Activated CD8-positive, alpha-beta memory T cell treated with anti-CD3 and anti-CD28 coated beads, Interleukin-2, amount 50 U/mL, for 1 hour (primary cell): ENCODE data around the gene CCSER2.
"Not testable (repeated sequence)": the region's sequence is repeated elsewhere in the genome, so short reads cannot be mapped to it uniquely, and the experiment has no call there.

ENCODE experiments used
- DNase-seq: peaks from one replicate; pipeline ENCODE4 v3.0.0-alpha.2; 2020; ENCODE audit errors: extremely low read depth

The CCSER2 gene

GRCh38 chr10:84328418-84329195, at the start of gene CCSER2:
TSS of gene CCSER2 (plus strand) at chr10:84328589. CDS start at chr10:84371053, 42,464 bp downstream.
- DNase-seq = peak; percentile 73

- not testable (repeated sequence) for DNase-seq
Observed at GRCh38 chr10:84279876-84280475, 48.4 kb upstream of the CCSER2 start.

- no peak for DNase-seq
Observed at GRCh38 chr10:84286695-84287094, 41.7 kb upstream of the CCSER2 start.

- no peak for DNase-seq
Observed at GRCh38 chr10:84288151-84288550, 40.2 kb upstream of the CCSER2 start.

GRCh38 chr10:84289521-84290200, 38.7 kb upstream of the CCSER2 start:
- DNase-seq = no peak

- no peak for DNase-seq
Observed at GRCh38 chr10:84290235-84290634, 38.2 kb upstream of the CCSER2 start.

- no peak for DNase-seq
Observed at GRCh38 chr10:84291384-84291783, 37.0 kb upstream of the CCSER2 start.

GRCh38 chr10:84292502-84292901, 35.9 kb upstream of the CCSER2 start:
- DNase-seq = no peak

- no peak for DNase-seq
Observed at GRCh38 chr10:84293171-84293570, 35.2 kb upstream of the CCSER2 start.

GRCh38 chr10:84293574-84294016, 34.8 kb upstream of the CCSER2 start:
- DNase-seq = no peak

GRCh38 chr10:84294766-84295447, 33.5 kb upstream of the CCSER2 start:
- DNase-seq = no peak

- DNase-seq = no peak
Observed at GRCh38 chr10:84296091-84296981, 32.1 kb upstream of the CCSER2 start.

- DNase-seq = no peak
Observed at GRCh38 chr10:84298057-84298456, 30.3 kb upstream of the CCSER2 start.

GRCh38 chr10:84302223-84302622, 26.2 kb upstream of the CCSER2 start:
- no peak for DNase-seq

- no peak for DNase-seq
Observed at GRCh38 chr10:84306751-84307384, 21.5 kb upstream of the CCSER2 start.

- no peak for DNase-seq
Observed at GRCh38 chr10:84308021-84308420, 20.4 kb upstream of the CCSER2 start.

GRCh38 chr10:84308481-84309304, 19.7 kb upstream of the CCSER2 start:
- no peak for DNase-seq

GRCh38 chr10:84310470-84310869, 17.9 kb upstream of the CCSER2 start:
- no peak for DNase-seq

GRCh38 chr10:84311576-84311975, 16.8 kb upstream of the CCSER2 start:
- DNase-seq = no peak

GRCh38 chr10:84312816-84313215, 15.6 kb upstream of the CCSER2 start:
- no peak for DNase-seq
